GM10248 (cell line): ENCODE measurements around the gene IL24.

Experiments used
- CTCF ChIA-PET: fragments of 300-600 bp; sonication (Branson Sonifier 250); formaldehyde crosslinking; extraction: SDS; loops from one replicate; lab custom pipeline; 2021; ENCODE audit warnings: antibody characterized with exemption; lab: Yijun Ruan, JAX
- POLR2A ChIA-PET: fragments of 350-650 bp; sonication (Branson Sonifier 250); formaldehyde crosslinking; extraction: SDS; loops from one replicate; lab custom pipeline; 2020; ENCODE audit warnings: antibody characterized with exemption; lab: Yijun Ruan, JAX
- DNase-seq: peaks from one replicate; pipeline ENCODE4 v3.0.0; 2012; ENCODE audit errors: extremely low spot score
- TF ChIP-seq, protein P1 (sequence below): IDR thresholded peaks from 2 replicates; pipeline ENCODE4 v1.5.1; 2012; ENCODE audit warnings: mild to moderate bottlenecking, low read depth; ENCODE audit errors: extremely low read depth, missing control alignments, control extremely low read depth

IL24 gene

DNA sequence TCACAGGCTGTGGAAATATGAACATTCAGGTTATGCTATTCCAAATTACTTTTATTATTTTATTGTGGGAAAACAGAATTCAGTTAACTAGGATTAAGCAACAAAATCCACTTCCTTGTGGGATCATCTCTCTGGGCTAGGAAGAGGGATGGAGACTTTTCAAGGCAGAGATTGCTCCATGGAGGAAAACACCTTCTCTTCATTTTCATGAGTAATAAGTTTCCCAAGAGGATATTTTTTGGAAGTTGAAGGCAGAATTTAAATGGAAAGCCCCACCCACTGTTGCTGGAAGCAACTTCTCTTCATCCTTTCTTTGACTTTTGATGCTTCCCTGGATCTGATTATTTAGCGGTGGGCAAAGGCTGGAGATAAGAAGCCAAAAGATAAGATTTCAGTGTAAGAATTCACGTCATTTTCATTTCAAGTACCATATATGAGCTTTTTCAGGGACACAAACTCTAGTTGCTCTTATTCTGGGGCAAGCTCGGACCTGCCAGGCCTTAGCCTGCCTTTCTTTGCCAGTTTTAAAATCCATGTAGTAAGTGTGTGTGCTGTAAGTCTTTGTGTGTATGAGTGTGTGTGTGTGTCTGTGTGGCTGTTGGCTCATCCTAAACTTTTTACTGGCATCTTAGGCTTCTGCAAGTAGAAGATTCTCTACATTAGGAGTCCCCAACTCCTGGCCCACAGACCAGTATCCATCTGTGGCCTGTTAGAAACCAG lies 11.7 kb upstream of the IL24 start:
- ChIA-PET CTCF (interaction anchor here (0.9 to 3.4 kb wide), 7 partner anchors 8 to 98 kb away, joined by 3 to 21 read pairs (median 5); partner anchors contain the start of genes FCMR and IL20), POLR2A (no interaction called here)
- DNase-seq, result no peak

DNA sequence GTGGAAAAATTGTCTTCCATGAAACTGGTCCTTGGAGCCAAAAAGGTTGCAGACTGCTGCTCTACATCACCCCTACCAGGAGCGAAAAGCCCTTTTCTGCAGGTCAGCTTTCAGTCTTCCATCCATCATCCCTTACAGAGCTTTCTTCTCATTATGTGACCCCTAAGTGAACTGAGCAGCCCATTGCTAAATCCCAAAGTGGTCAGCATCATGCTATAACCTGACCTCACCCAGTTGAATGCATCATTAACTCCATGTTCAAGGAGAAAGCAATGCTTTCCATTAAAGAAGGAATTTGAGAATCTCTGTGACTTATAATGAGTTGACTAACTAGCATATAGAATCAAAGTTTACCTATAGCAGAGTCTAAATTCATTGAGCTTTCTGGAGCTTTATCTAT lies 10.4 kb upstream of the IL24 start:
- DNase-seq, result no peak
- ChIA-PET POLR2A (no interaction called here), CTCF (interaction anchor here (1.2 to 2.6 kb wide), 6 partner anchors 9 to 95 kb away, joined by 3 to 8 read pairs (median 4); no protein-coding TSS in a partner anchor)
- TF ChIP-seq, protein P1, sequence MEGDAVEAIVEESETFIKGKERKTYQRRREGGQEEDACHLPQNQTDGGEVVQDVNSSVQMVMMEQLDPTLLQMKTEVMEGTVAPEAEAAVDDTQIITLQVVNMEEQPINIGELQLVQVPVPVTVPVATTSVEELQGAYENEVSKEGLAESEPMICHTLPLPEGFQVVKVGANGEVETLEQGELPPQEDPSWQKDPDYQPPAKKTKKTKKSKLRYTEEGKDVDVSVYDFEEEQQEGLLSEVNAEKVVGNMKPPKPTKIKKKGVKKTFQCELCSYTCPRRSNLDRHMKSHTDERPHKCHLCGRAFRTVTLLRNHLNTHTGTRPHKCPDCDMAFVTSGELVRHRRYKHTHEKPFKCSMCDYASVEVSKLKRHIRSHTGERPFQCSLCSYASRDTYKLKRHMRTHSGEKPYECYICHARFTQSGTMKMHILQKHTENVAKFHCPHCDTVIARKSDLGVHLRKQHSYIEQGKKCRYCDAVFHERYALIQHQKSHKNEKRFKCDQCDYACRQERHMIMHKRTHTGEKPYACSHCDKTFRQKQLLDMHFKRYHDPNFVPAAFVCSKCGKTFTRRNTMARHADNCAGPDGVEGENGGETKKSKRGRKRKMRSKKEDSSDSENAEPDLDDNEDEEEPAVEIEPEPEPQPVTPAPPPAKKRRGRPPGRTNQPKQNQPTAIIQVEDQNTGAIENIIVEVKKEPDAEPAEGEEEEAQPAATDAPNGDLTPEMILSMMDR, result no peak

More for the DNA sequence above, 11.7 kb upstream of the IL24 start:
- TF ChIP-seq, protein P1, result no peak

DNA sequence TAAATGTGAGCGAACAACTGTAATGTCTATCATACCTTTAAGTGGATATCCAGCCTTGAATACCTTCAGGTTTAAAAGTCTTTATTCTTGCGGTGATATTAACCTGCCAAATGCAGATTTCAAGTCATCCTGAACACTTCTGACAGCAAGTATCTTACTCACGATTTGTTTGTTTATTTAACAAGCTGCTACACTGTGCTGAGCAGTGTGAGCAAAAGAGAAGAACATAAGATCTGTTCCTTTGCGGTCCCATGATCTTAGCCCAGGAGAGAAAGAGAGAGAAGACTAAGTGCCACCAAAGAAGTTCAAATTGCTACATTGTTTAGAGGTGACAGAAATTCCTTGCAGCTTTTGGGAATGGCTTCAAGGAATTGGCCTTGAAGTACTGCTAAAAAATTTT lies 9.5 kb upstream of the IL24 start:
- ChIA-PET CTCF (interaction anchor here (1.2 to 2.6 kb wide), 6 partner anchors 10 to 153 kb away, joined by 3 to 7 read pairs (median 4); no protein-coding TSS in a partner anchor), POLR2A (no interaction called here)
- no peak for DNase-seq
- TF ChIP-seq, protein P1, result no peak

DNA sequence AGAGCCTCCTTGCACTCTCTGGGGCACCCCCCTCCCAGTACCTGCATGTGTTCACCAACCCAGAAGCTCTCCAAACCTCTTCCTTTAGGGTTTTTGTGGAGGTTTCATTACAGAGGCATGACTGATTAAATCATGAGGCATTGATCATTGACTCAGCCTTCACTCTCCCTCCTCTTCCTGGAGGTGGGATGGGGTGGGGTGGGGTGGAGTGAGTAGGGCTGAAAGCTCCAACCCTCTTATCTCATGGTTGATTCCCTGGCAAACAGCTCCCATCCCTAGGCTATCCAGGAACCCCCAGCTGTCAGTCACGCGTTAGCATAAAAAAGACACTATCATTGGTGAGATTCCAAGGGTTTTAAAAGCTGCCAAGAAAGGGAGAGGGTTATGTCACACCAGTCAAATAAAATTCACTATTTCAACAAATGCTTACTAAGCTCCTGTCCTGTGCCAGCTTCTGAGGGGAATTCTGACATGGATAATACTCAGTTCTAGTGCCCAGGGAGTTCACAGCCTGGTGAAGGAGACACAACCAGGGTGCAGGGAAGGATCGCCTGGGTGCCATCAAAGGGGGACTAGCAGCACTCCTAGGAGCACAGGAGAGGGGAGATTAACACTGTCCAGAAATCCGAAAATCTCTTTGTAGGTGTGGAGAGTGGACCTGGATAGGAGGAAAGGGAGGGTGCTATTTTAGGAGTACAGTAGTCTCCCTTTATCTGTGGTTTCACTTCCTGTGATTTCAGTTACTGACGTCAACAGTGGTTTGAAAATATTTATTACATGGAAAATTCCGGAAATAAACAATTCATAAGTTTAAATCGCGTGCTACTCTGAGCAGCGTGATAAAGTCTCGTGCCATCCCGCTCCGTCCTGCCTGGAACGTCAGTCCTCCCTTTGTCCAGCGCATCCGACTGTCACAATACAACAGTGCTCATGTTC lies 6.8 kb upstream of the IL24 start:
- TF ChIP-seq, protein P1, result no peak
- DNase-seq, result no peak
- CTCF ChIA-PET, result interaction anchor here (0.7 to 1.9 kb wide), 3 partner anchors 22 to 46 kb away, joined by 3 to 7 read pairs (median 3); partner anchors contain the start of gene IL20
- POLR2A ChIA-PET, result interaction anchor here (0.6 kb wide), 1 partner anchor 31 kb away, joined by 4 read pairs; no protein-coding TSS in a partner anchor

- ChIA-PET CTCF (interaction anchor here (1.5 to 3.8 kb wide), 3 partner anchors 10 to 26 kb away, joined by 5 to 14 read pairs (median 7); partner anchors contain the start of gene IL20), POLR2A (no interaction called here)
- DNase-seq, result no peak
- TF ChIP-seq, protein P1, result no peak
These were observed 5.8 kb upstream of the IL24 start for GRCh38 chr1:206891412-206891811.
